ENCODE data around the gene LRP1B. TPM values are rescaled to one million over a fixed set of nuclear protein-coding genes. Genes with fewer than 3 reads are reported as not detected.
"Not testable (repeated sequence)": the region's sequence is repeated elsewhere in the genome, so short reads cannot be mapped to it uniquely, and the experiment has no call there.

The LRP1B gene
- total RNA-seq, 1 donor from 2014 or later = 0.27 TPM

DNA sequence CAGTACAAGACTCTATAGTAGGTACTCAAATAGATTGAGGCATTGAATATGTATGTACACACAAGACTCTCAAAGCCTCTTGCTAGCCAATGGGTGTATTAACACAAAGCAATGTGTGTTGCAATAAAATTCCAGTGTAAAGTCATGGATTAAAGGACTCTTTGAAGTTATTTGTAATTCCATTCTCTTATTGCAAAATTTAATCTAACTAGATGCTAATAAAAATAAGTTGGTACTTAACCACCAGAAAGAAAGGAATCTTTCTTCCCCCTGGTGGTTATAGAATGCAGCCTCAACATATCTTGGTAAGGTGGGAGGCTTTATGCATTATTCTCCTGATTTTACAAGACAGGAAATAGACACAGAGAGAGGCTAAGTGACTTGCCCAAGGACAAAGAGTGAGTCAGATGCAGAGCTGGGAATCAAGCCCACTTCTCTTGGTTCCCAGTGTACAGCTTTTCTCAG is 18.0 kb downstream of the LRP1B start:
- intact Hi-C loops (cut with DNase I) = no loop called here
- DNase-seq (ENCODE audit: low spot score) = no peak

DNA sequence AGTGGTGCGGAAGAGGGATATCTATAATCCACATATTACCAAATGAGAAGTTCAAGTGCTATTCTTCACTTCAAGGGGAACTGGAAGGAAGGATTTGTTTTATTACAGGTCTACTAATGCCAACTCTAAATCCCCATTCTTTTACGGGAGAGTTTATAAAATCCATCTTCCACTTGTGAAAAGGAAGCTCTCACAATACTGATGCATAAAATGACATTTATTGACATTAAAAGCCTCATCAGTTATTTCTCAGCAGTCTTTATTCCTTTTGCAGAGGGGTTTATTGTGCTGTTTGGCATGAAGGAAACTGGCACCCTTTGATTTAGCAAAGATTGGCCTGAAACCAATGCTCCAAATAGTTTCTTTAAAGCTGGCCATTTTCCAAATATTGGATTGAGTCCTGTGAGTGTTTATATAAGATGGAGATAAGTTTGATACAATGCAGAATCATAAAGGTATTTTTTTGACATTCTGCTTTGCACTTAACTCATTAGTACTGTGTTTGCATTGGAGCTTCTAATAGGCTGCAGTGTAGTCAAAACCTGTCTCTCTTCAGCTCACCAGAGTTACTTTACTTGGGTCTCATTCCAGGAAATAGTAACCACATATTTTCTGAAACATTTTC is 26.6 kb downstream of the LRP1B start:
- DNase-seq (ENCODE audit: low spot score) = no peak
- intact Hi-C loops (cut with DNase I) = no loop called here

GRCh38 chr2:142100970-142101369 is 29.8 kb downstream of the LRP1B start:
- intact Hi-C loops (cut with DNase I) = no loop called here
- no peak for DNase-seq (ENCODE audit: low spot score)

GRCh38 chr2:142100139-142100873 is 30.5 kb downstream of the LRP1B start:
- intact Hi-C loops (cut with DNase I) = no loop called here
- DNase-seq (ENCODE audit: low spot score) = no peak

GRCh38 chr2:142097711-142098110 is 33.1 kb downstream of the LRP1B start:
- intact Hi-C loops (cut with DNase I) = no loop called here

DNA sequence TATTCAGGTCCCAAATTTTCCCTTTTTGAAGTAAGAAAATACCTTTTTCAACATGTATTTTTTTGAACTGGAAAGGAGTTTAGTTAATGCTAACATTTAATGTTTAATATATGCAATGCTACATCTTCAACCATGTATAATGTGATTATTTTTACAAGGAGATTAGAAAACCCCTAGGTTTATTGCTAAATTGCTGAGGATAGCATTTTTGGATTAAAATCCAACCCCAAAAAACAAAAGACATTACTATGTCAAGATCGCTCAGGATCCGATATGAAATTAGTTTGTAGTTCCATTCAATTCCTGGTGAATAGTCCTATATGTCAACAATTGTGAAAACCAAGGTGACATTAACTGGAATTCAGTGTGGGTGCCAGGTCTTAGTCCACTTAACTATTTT is 35.2 kb downstream of the LRP1B start:
- intact Hi-C loops (cut with DNase I) = no loop called here
- DNase-seq (ENCODE audit: low spot score) = no peak

More at GRCh38 chr2:142097711-142098110, 33.1 kb downstream of the LRP1B start:
- no peak for DNase-seq (ENCODE audit: low spot score)

- DNase-seq (ENCODE audit: low spot score) = no peak
- intact Hi-C loops (cut with DNase I) = no loop called here
These were observed 36.6 kb downstream of the LRP1B start for GRCh38 chr2:142094233-142094632.

GRCh38 chr2:142088058-142088568 is 42.7 kb downstream of the LRP1B start:
- intact Hi-C loops (cut with DNase I) = no loop called here

DNA sequence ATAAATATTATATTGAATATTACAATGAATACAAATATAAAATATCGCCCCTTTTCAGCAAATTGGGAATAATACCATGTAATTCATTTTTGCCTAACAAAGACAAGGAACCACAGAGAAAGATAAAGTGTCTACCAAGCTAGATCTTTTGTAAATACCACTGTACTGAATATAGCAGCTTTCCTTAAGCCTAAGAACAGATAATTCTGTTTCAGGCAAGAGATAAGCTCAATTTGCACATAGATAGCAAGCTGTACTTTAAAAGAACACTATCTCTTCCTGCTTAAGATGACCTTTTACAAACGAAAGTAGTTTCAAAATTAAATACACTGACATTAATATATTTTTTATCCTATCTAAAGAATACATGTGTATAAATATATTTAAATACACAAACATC is 43.2 kb downstream of the LRP1B start:
- DNase-seq (ENCODE audit: low spot score); intact Hi-C loops (cut with DNase I): not testable (repeated sequence)

More at GRCh38 chr2:142088058-142088568, 42.7 kb downstream of the LRP1B start:
- DNase-seq (ENCODE audit: low spot score) = no peak

DNA sequence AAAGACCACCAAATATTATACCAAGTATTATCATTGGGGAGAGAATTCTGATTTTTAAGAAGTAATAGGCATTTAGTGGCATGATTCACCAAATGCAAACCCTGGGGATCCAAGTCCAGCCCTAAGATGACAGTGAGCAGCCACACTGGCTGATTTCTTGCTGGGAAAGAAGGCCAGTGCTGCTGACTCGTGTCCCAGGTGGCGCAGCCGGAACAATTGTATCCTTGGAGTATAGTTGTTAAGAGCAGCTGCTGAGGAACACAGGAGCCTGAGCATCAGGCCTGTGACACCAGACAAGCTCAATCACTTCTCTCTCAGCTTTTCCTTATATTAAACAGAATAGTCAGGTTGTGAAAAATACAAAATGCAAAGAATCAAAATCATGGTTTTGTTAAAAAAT is 48.4 kb downstream of the LRP1B start:
- intact Hi-C loops (cut with DNase I) = no loop called here
- no peak for DNase-seq (ENCODE audit: low spot score)

DNA sequence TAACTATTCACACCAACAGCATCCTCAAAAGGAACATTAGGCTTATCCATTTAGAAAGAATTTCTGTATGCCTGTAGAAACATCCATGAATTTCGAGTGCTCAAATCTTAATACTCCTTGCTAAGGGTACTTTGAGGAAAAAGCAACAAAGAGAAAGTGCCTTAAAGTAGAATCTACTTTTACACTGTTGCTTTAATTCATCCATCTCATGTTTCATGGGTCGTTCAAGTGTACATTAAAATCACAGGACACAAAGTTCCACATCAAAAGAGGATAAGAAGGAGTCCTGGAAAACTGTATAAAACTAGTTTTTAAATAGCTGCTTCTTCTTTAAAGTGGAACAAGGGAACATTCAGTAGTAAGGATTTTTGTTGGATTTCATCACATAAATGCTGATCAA is 54.5 kb downstream of the LRP1B start:
- intact Hi-C loops (cut with DNase I) = no loop called here
- no peak for DNase-seq (ENCODE audit: low spot score)

GRCh38 chr2:142075826-142076225 is 55.0 kb downstream of the LRP1B start:
- intact Hi-C loops (cut with DNase I) = no loop called here
- no peak for DNase-seq (ENCODE audit: low spot score)

DNA sequence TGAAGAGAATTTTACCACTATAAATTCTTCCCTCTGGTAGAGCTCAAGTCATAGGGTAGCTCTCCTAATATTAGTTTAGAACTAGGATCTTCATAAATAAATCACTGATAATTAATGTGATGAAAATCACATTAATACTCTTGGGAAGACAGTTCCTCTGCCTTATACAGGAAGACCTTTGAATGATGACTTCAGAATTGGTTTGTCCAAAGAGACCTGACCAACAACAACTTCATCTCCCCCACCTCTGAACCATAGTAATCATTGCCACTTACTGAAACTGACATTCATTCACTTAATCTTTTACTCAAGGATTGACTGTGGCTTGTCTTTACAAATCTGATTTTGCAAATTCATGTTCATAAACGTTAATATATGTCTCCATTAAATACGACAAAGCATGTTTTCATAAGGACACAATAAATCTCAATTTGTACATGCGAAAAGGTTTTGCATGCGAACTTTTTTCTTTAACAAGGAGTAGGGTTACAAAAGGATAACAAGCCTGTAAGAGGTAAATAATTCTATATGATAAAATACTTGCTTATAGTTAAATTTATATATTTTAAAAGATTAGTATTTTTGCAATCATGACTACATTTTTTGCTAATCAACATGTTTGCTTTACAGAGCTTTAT is 61.4 kb downstream of the LRP1B start:
- no peak for DNase-seq (ENCODE audit: low spot score)
- intact Hi-C loops (cut with DNase I) = no loop called here

DNA sequence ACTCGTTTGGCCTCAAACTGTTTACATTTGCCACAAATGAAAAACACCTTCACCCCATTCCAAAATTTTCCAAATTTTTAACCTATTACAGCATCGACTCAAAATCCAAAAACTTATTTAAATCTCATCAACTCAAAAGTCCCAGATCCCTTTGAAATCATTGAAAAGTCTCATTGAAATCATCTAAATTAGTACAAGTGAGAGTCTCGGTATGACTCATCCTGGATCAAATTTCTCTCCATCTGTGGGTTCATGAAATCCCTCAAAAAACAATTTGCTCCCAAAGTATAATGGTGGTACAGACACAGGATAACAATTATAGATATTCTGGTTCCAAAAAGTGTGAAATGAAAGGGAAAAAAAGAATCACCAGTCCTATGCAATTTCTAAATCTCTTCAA is 65.1 kb downstream of the LRP1B start:
- intact Hi-C loops (cut with DNase I) = no loop called here
- DNase-seq (ENCODE audit: low spot score) = no peak

GRCh38 chr2:142065156-142065555 is 65.7 kb downstream of the LRP1B start:
- intact Hi-C loops (cut with DNase I) = no loop called here
- no peak for DNase-seq (ENCODE audit: low spot score)

GRCh38 chr2:142061733-142062132 is 69.1 kb downstream of the LRP1B start:
- intact Hi-C loops (cut with DNase I) = no loop called here
- no peak for DNase-seq (ENCODE audit: low spot score)

- DNase-seq (ENCODE audit: low spot score) = no peak
- intact Hi-C loops (cut with DNase I) = no loop called here
These were observed 72.7 kb downstream of the LRP1B start for GRCh38 chr2:142058149-142058548.

- no peak for DNase-seq (ENCODE audit: low spot score)
- intact Hi-C loops (cut with DNase I) = no loop called here
These were observed 74.0 kb downstream of the LRP1B start for GRCh38 chr2:142056784-142057183.

GRCh38 chr2:142052220-142052863 is 78.5 kb downstream of the LRP1B start:
- intact Hi-C loops (cut with DNase I) = no loop called here

GRCh38 chr2:142048581-142048980 is 82.2 kb downstream of the LRP1B start:
- intact Hi-C loops (cut with DNase I) = no loop called here
- no peak for DNase-seq (ENCODE audit: low spot score)

More at GRCh38 chr2:142052220-142052863, 78.5 kb downstream of the LRP1B start:
- no peak for DNase-seq (ENCODE audit: low spot score)

Data from cardiac septum (tissue), 1 donor.